Hepatocyte (in vitro differentiated cells): ENCODE measurements around the gene SLC17A5.

ENCODE experiments used
- EZH2 ChIP-seq: fragments of 200-600 bp; sonication (generic); IDR thresholded peaks from 2 replicates; pipeline ENCODE4 v1.6.1; 2016; ENCODE audit warnings: antibody characterized with exemption, mild to moderate bottlenecking, borderline replicate concordance
- TF ChIP-seq, protein P1 (sequence below): fragments of 200-600 bp; sonication (generic); IDR thresholded peaks from 2 replicates; pipeline ENCODE4 v1.5.1; 2016; ENCODE audit warnings: antibody characterized with exemption, mild to moderate bottlenecking; ENCODE audit not compliant: poor library complexity

- TF ChIP-seq, protein P1, sequence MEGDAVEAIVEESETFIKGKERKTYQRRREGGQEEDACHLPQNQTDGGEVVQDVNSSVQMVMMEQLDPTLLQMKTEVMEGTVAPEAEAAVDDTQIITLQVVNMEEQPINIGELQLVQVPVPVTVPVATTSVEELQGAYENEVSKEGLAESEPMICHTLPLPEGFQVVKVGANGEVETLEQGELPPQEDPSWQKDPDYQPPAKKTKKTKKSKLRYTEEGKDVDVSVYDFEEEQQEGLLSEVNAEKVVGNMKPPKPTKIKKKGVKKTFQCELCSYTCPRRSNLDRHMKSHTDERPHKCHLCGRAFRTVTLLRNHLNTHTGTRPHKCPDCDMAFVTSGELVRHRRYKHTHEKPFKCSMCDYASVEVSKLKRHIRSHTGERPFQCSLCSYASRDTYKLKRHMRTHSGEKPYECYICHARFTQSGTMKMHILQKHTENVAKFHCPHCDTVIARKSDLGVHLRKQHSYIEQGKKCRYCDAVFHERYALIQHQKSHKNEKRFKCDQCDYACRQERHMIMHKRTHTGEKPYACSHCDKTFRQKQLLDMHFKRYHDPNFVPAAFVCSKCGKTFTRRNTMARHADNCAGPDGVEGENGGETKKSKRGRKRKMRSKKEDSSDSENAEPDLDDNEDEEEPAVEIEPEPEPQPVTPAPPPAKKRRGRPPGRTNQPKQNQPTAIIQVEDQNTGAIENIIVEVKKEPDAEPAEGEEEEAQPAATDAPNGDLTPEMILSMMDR, result no peak
- no peak for TF ChIP-seq EZH2
Measured at GRCh38 chr6:73614802-73615201, 39.0 kb downstream of the SLC17A5 start.
